Stimulated activated naive B cell treated with anti-CD40 and anti-IgM and Interleukin-4, amounts not matched to agents 10 μg/mL and 1 μg/mL and 100 μg/mL, for 72 hours (primary cell): Measurements from ENCODE around the gene LZTFL1.
"Not testable (repeated sequence)": the region's sequence is repeated elsewhere in the genome, so short reads cannot be mapped to it uniquely, and the experiment has no call there.

Experiments
- ATAC-seq, 2 donors: fragments of 150-1000 bp; cut with Tn5 transposase; replicated peaks; 2 replicates each; pipeline ENCODE4 v1.10.0; 2021; ENCODE audit warnings: moderate library complexity in 1 of 2
- DNase-seq: peaks from one replicate; pipeline ENCODE4 v3.0.0; 2021
- H3K27ac Mint-ChIP-seq: one replicate; pipeline ENCODE4 v1.8.0; 2022; ENCODE audit warnings: mild to moderate bottlenecking, mixed read lengths
- H3K27me3 Mint-ChIP-seq, 2 donors: one replicate each; pipeline ENCODE4 v1.8.0; 2022; ENCODE audit warnings: mixed read lengths in 2 of 2
- H3K36me3 Mint-ChIP-seq, 2 donors: one replicate each; pipeline ENCODE4 v1.8.0; 2022; ENCODE audit warnings: mixed read lengths in 2 of 2, mild to moderate bottlenecking in 1 of 2
- H3K4me1 Mint-ChIP-seq, 2 donors: one replicate each; pipeline ENCODE4 v1.8.0; 2022; ENCODE audit warnings: mixed read lengths in 2 of 2, mild to moderate bottlenecking in 1 of 2
- H3K4me3 Mint-ChIP-seq, 2 donors: one replicate each; pipeline ENCODE4 v1.8.0; 2022; ENCODE audit warnings: mild to moderate bottlenecking in 2 of 2, mixed read lengths in 2 of 2, moderate library complexity in 1 of 2
- H3K9me3 Mint-ChIP-seq, 2 donors: one replicate each; pipeline ENCODE4 v1.8.0; 2022; ENCODE audit warnings: mixed read lengths in 2 of 2, mild to moderate bottlenecking in 1 of 2

LZTFL1 gene

DNA sequence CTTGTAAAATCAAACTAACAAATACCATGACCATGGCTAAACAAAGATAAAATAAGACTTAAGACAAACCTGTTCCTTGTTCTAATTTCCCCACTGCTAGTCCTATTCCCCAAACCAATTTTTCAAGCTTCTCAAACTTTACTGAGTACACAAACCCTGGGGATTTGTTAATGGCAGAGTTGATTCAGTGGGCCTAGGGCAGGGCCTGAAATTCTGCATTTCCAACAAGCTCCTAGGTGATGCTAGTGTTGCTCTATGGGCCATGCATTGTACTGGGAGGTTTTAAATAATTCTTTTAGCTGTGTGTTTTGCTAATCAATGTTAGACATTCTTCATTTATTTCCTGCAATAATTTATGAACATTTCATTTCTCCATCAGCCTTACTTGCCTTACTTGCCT lies 31.1 kb upstream of the LZTFL1 start:
- peaks cover 15 to 29% of the 10 kb centered on the region in 2 donors for H3K4me1 Mint-ChIP-seq
- peaks cover 1 to 7% of the 10 kb centered on the region in 2 donors for H3K9me3 Mint-ChIP-seq
- no peak overlapping the region for H3K4me3 Mint-ChIP-seq
- no peak for ATAC-seq
- peaks cover 0 to 4% of the 10 kb centered on the region in 2 donors for H3K36me3 Mint-ChIP-seq
- no peaks in the 10 kb centered on the region for H3K27me3 Mint-ChIP-seq
- H3K27ac Mint-ChIP-seq = no peak overlapping the region
- no peak for DNase-seq

DNA sequence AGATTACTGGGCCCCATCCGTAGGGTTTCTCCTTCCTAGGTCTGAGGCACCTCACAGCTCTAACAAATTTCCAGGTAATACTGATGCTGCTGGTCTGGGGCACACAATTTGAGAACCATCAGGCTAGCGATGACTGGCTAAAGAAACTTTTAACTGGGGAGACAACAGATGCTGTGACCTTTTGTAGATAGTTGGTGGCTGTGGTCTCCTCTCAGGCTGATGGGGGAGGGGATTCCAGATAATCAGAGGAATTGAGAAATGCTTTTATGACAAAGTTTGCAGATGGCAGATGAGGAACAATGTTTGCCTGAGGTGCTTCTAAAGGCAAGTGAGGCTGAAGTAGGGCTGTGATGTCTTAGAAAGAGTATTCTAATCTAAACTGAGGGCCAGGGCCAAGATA lies 30.6 kb upstream of the LZTFL1 start:
- peaks cover 1 to 7% of the 10 kb centered on the region in 2 donors for H3K9me3 Mint-ChIP-seq

DNA sequence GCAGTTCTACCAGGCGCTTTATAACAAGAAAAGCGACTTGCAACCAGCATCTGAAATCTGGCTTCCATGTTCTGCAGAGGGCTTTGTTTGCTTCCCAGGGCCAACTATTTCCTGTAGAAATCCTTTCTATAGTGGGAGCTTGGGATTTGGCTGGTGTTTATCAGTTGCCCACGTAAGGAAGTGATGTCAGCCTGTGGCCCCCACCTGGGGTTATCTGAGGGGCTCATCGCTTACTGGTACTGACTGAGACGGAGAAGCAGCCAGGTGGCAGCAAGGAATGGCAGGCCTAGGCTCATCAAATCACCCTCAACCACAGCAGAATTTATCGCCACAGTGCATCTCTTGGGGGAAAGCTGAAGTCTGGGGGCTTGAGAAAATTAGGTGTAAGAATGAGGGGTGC lies 29.9 kb upstream of the LZTFL1 start:
- ATAC-seq (no peak), DNase-seq (no peak)
- peaks cover 0 to 4% of the 10 kb centered on the region in 2 donors for H3K36me3 Mint-ChIP-seq
- H3K27ac Mint-ChIP-seq = no peak overlapping the region
- H3K4me3 Mint-ChIP-seq = peak overlapping the region in 1 of 2 donors; percentile 32
- peaks cover 15 to 33% of the 10 kb centered on the region in 2 donors for H3K4me1 Mint-ChIP-seq
- peaks cover 1 to 7% of the 10 kb centered on the region in 2 donors for H3K9me3 Mint-ChIP-seq
- peaks cover 0 to 4% of the 10 kb centered on the region in 2 donors for H3K27me3 Mint-ChIP-seq

More for the DNA sequence above, 30.6 kb upstream of the LZTFL1 start:
- H3K27me3 Mint-ChIP-seq = no peaks in the 10 kb centered on the region
- DNase-seq = peak; percentile 17
- H3K36me3 Mint-ChIP-seq = peaks cover 0 to 4% of the 10 kb centered on the region in 2 donors
- H3K27ac Mint-ChIP-seq = no peak overlapping the region
- H3K4me3 Mint-ChIP-seq = peak overlapping the region in 1 of 2 donors; percentile 32
- peak; percentile 76 to 87 for ATAC-seq
- peaks cover 15 to 28% of the 10 kb centered on the region in 2 donors for H3K4me1 Mint-ChIP-seq

DNA sequence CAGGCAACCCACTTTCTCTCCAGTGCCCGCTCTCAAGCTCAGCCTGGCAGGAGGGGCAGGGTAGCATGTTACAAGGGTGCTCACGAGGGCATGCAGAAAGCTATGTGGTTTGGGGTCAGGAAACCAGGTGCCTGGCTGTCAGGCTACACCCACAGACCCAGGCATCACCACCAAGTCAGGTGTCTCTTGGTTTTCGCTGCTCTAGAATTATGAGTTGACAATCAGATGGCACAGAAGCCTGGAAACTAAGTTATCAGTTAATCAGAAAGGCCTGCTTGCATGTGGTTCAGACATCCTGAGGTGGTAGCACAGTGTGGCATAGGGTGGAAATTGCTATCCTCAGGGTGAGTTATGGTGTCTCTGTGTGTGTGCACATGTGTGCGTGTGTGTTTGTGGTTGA lies 28.2 kb upstream of the LZTFL1 start:
- Mint-ChIP-seq H3K36me3 (peaks cover 0 to 4% of the 10 kb centered on the region in 2 donors), H3K9me3 (peaks cover 1 to 7% of the 10 kb centered on the region in 2 donors), H3K4me3 (no peak overlapping the region), H3K27ac (no peak overlapping the region), H3K4me1 (peaks cover 18 to 42% of the 10 kb centered on the region in 2 donors), H3K27me3 (peaks cover 0 to 4% of the 10 kb centered on the region in 2 donors)
- ATAC-seq = peak; percentile 72 to 78
- peak; percentile 9 for DNase-seq

DNA sequence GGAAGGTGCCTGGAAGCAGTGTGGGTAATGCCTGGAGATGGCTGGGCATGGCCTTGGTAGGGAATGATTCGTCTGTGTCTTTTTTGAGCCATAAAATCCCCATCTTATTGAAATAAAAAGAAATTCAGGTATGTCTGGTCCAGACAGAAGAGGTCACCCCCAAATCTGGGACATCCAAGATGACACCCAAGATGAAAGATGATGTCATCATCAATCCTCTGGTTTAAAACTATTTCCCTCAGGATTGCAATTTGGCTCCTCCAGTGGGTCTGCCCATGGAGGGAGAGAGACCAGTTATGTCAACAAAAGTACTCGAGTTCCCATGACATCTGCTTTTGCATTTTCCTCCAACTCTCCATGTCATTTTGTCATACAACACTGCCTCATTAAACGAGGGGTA lies 27.7 kb upstream of the LZTFL1 start:
- Mint-ChIP-seq H3K27me3 (peaks cover 0 to 4% of the 10 kb centered on the region in 2 donors), H3K9me3 (peaks cover 1 to 7% of the 10 kb centered on the region in 2 donors), H3K36me3 (peaks cover 0 to 4% of the 10 kb centered on the region in 2 donors), H3K27ac (no peak overlapping the region), H3K4me3 (no peak overlapping the region), H3K4me1 (peaks cover 22 to 47% of the 10 kb centered on the region in 2 donors)
- ATAC-seq = no peak
- no peak for DNase-seq

DNA sequence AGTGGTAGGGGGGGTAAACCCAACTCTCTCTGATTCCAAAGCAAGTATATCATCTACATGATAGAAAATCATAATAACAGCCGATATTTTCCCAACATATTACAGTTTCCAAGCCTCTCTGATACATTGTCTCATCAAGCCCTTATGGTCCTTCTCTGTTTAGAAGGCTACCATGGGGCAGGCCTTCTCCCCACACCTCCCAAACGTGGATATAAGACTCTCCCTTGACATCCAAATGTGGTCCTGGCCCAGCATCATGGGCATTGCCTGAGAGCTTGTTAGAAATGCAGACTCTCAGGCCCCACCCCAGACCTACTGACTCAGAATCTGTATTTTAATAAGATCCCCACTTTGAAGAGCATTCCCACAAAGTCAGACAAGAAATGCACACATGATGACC lies 26.7 kb upstream of the LZTFL1 start:
- DNase-seq (no peak), ATAC-seq (no peak)
- H3K4me1 Mint-ChIP-seq = peaks cover 22 to 49% of the 10 kb centered on the region in 2 donors
- H3K27me3 Mint-ChIP-seq = peaks cover under 1 to 4% of the 10 kb centered on the region in 2 donors
- peaks cover 0 to 3% of the 10 kb centered on the region in 2 donors for H3K36me3 Mint-ChIP-seq
- H3K9me3 Mint-ChIP-seq = peaks cover under 1 to 3% of the 10 kb centered on the region in 2 donors
- no peak overlapping the region for H3K27ac Mint-ChIP-seq
- H3K4me3 Mint-ChIP-seq = no peak overlapping the region

DNA sequence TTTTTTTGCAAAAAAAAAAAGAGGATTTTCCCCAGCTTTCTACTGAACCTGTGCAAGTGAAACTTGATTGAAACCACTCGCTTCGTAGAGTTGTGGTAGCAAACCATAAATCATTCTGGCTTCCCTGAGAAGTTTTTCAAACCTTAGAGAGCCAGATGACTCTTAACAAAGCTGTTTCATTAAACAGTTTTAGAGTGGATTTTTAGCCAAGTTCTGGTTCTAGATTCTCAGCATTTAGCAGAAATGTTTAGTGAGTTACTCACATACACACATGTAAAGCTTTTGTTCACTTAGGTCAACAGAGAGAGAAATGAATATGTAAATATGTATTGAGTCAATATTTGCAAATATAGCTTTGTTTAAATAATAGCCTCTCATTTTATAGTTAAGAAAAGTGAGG lies 26.3 kb upstream of the LZTFL1 start:
- peaks cover 4 to 5% of the 10 kb centered on the region in 2 donors for H3K27me3 Mint-ChIP-seq
- no peak for ATAC-seq
- H3K36me3 Mint-ChIP-seq = peaks cover 0 to 5% of the 10 kb centered on the region in 2 donors
- H3K9me3 Mint-ChIP-seq = peaks cover 4 to 5% of the 10 kb centered on the region in 2 donors
- DNase-seq = no peak
- no peak overlapping the region for H3K4me3 Mint-ChIP-seq
- H3K27ac Mint-ChIP-seq = no peak overlapping the region
- peaks cover 25 to 53% of the 10 kb centered on the region in 2 donors for H3K4me1 Mint-ChIP-seq

DNA sequence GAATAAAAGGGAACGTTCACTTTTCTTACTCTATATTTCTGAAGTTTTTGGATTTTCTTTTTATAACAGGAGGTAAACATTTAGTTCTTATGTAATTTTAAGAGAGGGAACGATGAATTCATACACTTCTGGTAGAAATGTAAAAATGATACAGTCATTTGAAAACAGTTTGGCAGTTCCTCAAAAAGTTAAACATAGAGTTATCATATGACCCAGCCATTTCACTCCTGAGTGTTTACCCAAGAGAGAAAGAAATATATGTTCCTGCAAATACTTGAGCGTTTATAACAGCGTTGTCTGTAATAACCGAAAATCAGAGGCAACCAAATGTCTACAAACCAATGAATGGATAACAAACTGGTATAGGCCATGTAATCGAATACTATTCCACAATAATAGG lies 23.6 kb upstream of the LZTFL1 start:
- H3K4me1 Mint-ChIP-seq = peaks cover 16 to 45% of the 10 kb centered on the region in 2 donors
- H3K36me3 Mint-ChIP-seq = peaks cover 0 to 5% of the 10 kb centered on the region in 2 donors
- ATAC-seq (peak; percentile 21 to 37), DNase-seq (no peak)
- no peak overlapping the region for H3K27ac Mint-ChIP-seq
- peak overlapping the region in 1 of 2 donors; percentile 6 for H3K4me3 Mint-ChIP-seq
- peaks cover 4 to 5% of the 10 kb centered on the region in 2 donors for H3K9me3 Mint-ChIP-seq
- H3K27me3 Mint-ChIP-seq = peaks cover 4 to 5% of the 10 kb centered on the region in 2 donors

DNA sequence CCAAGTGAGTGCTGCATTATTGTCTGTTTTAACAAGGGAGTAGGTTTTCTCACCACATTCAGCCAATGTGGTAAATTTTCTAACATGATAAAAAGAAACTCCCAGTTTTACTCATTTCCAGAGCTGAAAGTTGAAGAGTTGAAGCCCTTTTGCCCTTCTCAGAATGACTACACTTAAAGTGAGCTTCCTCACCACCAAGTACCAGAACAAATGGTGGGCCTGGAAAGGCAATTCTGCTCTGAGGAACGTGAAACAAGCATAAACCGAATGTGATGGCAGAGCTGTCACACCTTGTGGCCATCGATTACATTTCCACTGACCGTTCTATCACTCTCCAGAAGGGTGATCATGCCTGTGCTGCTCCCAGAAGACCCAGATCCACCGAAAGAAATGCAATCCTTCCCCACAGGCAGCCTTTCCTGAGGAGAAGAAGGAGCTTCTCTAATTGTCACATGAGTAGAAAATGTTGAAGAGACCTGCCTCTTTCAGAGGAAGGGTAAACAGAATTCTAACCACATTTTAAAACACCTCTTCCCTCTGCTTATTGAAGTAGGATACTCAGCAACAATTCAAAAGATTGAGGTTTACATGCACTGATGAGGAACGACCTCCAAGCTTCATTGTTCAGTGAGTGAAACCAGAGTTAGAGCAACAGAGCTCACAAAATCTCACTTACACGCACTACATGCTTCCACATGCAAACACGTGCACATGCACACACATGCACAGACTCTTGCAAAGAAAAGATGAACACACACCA lies 23.0 kb upstream of the LZTFL1 start:
- Mint-ChIP-seq H3K4me1 (peaks cover 12 to 44% of the 10 kb centered on the region in 2 donors), H3K27ac (no peak overlapping the region), H3K27me3 (peaks cover 4 to 5% of the 10 kb centered on the region in 2 donors), H3K9me3 (peaks cover 4 to 5% of the 10 kb centered on the region in 2 donors), H3K36me3 (peaks cover 0 to 5% of the 10 kb centered on the region in 2 donors), H3K4me3 (no peak overlapping the region)
- DNase-seq (peak; percentile 39), ATAC-seq (peak; percentile 89 to 90)

DNA sequence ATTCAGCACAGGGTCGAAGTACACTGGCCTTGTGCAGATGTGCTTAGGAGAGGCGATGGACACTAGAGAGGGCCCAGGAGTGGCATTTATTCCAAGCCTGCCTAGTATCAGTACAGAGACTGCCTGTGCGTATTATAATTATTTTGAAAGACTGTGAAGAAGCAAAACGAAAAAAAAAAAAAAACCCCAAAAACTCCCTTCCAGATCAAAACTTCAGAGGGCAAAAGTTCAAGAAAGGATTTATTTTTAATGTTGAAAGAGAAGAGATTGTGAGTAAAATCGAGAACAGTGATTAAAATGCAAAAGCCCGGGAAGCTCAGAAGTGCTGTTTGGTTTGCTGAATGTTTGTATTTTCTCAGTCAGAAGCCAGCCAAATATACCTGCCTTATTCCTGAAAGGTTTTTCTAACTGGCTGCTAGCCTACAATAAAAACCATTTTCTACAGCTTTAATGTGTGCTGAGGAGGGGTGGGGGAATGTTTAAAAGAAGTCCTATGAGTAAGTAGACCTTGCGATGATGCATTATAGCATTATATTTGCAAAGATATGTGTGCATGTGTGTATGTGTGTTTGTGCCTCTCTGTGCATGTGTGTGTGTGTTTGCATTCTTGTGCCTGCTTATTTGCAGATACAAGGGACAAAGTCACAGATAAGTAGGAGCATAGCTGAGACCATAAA lies 19.3 kb upstream of the LZTFL1 start:
- Mint-ChIP-seq H3K4me3 (no peak overlapping the region), H3K36me3 (peaks cover 0 to 6% of the 10 kb centered on the region in 2 donors), H3K27ac (peak overlapping the region; percentile 2), H3K4me1 (peaks cover 16 to 43% of the 10 kb centered on the region in 2 donors), H3K9me3 (peaks cover 5 to 11% of the 10 kb centered on the region in 2 donors), H3K27me3 (peaks cover 0 to 5% of the 10 kb centered on the region in 2 donors)
- DNase-seq (no peak), ATAC-seq (peak; percentile 47 to 50)

DNA sequence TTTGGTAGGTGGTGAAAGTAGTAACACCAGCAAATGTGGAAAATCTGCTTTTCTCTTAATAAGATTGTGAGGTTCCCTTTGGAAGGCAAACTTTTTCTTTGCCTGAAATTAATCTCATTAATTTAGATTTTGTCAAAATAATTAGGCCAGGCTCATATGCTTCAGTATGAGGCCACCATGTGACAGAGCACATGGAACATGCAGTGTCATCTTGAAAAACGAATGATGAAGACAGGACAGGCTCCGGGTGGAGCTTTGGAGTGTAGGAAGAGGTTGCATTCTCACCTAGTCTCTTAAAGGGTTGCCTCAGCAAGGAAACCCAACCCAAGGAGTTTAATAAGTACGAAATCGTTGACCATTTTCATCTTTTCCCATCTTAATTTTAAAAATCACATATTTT lies 18.6 kb upstream of the LZTFL1 start:
- no peak for DNase-seq
- Mint-ChIP-seq H3K27me3 (peaks cover 0 to 5% of the 10 kb centered on the region in 2 donors), H3K9me3 (peaks cover 5 to 15% of the 10 kb centered on the region in 2 donors), H3K36me3 (peaks cover 0 to 11% of the 10 kb centered on the region in 2 donors), H3K4me1 (peaks cover 16 to 38% of the 10 kb centered on the region in 2 donors), H3K27ac (no peak overlapping the region), H3K4me3 (no peak overlapping the region)
- no peak for ATAC-seq

DNA sequence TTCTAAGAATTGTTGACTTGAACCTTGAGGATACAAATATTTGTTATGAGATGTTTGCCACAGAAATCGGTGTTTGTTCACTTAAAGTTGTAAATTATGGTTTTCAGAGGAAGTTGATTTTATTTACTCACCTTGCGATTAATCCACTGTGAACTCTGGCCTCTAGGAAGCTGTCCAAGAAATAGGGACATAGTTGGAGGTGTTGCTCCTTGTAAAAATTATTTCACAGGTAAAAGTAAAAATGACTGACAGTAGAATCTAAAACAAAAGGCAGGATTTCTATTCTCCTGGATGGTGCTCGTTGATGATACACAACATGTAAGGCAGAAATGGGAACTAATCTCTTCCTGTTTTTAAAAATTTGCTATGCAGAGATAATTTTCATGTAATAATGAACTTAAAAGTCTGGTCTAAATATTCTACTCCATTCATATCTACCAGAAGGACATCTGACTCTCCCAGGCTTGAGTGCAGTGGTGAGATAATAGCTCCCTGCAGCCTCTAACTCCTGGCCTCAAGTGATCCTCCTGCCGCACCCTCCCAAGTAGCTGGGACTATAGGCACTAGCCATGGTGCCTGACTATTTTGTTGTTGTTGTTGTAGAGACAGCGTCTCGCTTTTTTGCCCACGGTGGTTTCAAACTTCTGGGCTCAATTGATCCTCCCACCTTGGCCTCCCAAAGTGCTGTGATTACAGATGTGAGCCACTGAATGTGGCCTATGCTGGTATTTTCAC lies 17.1 kb upstream of the LZTFL1 start:
- DNase-seq = no peak
- Mint-ChIP-seq H3K36me3 (peaks cover 3 to 14% of the 10 kb centered on the region in 2 donors), H3K27me3 (peaks cover 0 to 5% of the 10 kb centered on the region in 2 donors), H3K27ac (no peak overlapping the region), H3K4me1 (peaks cover 10 to 36% of the 10 kb centered on the region in 2 donors), H3K4me3 (peak overlapping the region in 1 of 2 donors; percentile 30), H3K9me3 (peaks cover 5 to 15% of the 10 kb centered on the region in 2 donors)
- ATAC-seq = no peak

DNA sequence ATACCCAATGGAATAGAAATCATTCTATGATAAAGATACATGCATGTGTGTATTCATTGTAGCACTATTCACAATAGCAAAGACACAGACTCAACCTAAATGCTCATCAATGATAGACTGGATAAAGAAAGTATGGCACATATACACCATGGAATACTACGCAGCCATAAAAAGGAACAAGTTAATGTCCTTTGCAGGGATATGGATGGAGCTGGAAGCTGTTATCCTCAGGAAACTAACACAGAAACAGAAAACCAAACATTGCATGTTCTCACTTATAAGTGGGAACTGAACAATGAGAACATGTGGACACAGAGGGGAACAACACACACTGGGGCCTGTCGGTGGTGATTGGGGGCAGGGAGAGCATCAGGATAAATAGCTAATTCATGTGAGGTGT lies 15.1 kb upstream of the LZTFL1 start:
- not testable (repeated sequence) for H3K36me3 Mint-ChIP-seq, H3K27me3 Mint-ChIP-seq, DNase-seq, H3K27ac Mint-ChIP-seq, H3K4me3 Mint-ChIP-seq, ATAC-seq
- H3K9me3 Mint-ChIP-seq = peaks cover 0 to 12% of the 10 kb centered on the region in 2 donors
- H3K4me1 Mint-ChIP-seq = peaks cover 14 to 49% of the 10 kb centered on the region in 2 donors

DNA sequence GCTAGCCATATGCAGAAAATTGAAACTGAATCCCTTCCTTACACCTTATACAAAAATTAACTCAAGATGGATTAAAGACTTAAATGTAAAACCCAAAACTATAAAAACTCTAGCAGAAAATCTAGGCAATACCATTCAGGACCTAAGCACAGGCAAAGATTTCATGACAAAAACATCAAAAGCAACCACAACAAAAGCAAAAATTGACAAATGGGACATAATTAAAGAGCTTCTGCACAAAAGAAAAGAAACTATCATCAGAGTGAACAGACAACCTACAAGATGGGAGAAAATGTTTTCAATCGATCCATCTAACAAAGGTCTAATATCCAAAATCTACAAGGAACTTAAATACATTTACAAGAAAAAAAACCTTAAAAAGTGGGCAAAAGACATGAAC lies 14.4 kb upstream of the LZTFL1 start:
- not testable (repeated sequence) for H3K4me3 Mint-ChIP-seq, H3K36me3 Mint-ChIP-seq, ATAC-seq, H3K27ac Mint-ChIP-seq, DNase-seq, H3K27me3 Mint-ChIP-seq
- Mint-ChIP-seq H3K4me1 (peaks cover 14 to 51% of the 10 kb centered on the region in 2 donors), H3K9me3 (peaks cover 0 to 12% of the 10 kb centered on the region in 2 donors)
